HCT116 (cell line): Measurements from ENCODE around the gene LY6G6C. TPM values are rescaled to one million over a fixed set of nuclear protein-coding genes. Genes with fewer than 3 reads are reported as not detected.

Experiments used
- ATAC-seq: fragments of 200-7000 bp; cut with Tn5 transposase; 2 replicates; pipeline ENCODE4 v1.9.1; 2020; ENCODE audit warnings: mild to moderate bottlenecking, moderate library complexity
- BruUV-seq: library from RNA; stranded (reverse); fragments of 400-500 nt; replicated peaks from 2 replicates; lab custom pipeline; 2021; lab: Mats Ljungman, UMichigan
- CTCF ChIA-PET: fragments of 300-600 bp; sonication (Branson Sonifier 250); formaldehyde crosslinking; loops from one replicate; lab custom pipeline; 2021; ENCODE audit warnings: antibody characterized with exemption; lab: Charles Lee
- POLR2A ChIA-PET: fragments of 300-600, 350-600 bp; sonication (Branson Sonifier 250); formaldehyde crosslinking; loops from one replicate; lab custom pipeline; 2021; ENCODE audit warnings: antibody characterized with exemption; lab: Charles Lee
- RAD21 ChIA-PET, 2 experiments: fragments of 300-600 bp; sonication (Branson Sonifier 250); formaldehyde crosslinking; loops; one replicate each; lab custom pipeline; 2023; ENCODE audit warnings: low total read pairs in 2 of 2; ENCODE audit not compliant: uncharacterized antibody in 2 of 2, unreplicated experiment in 2 of 2, low non-redundant PET in 1 of 2; lab: Charles Lee
- DNase-seq: peaks from one replicate; pipeline ENCODE4 v3.0.0-alpha.2; 2010; ENCODE audit warnings: low read depth, low spot score
- H2AFZ ChIP-seq: fragments of 200-600 bp; shearing (Covaris generic), sonication (generic); 2 replicates; pipeline ENCODE4 v1.6.1; 2017; ENCODE audit warnings: low read depth, mixed run types, mixed read lengths, antibody characterized with exemption, low read length; ENCODE audit not compliant: poor library complexity, severe bottlenecking
- H3K27ac ChIP-seq: 2 replicates; pipeline ENCODE4 v1.5.1; 2012; ENCODE audit warnings: low read depth, low read length
- H3K27me3 ChIP-seq: fragments of 200-600 bp; sonication (generic); 2 replicates; pipeline ENCODE4 v1.6.1; 2016; ENCODE audit warnings: mixed run types, low read length, mixed read lengths; ENCODE audit not compliant: insufficient read depth
- H3K36me3 ChIP-seq, 2 experiments: fragments of 200-500 bp in 1 of 2; fragments of 200-600 bp in 1 of 2; sonication (Bioruptor generic) in 1 of 2; sonication (generic) in 1 of 2; 2 replicates each; pipeline versions ENCODE4 v1.5.1 to v1.6.1; 2014 to 2016; ENCODE audit warnings: low read length in 2 of 2, inconsistent platforms in 1 of 2, mixed read lengths in 1 of 2, mixed run types in 1 of 2; ENCODE audit not compliant: insufficient read depth in 2 of 2, control insufficient read depth in 1 of 2
- H3K4me1 ChIP-seq, 2 experiments: fragments of 200-600 bp in 1 of 2; sonication (generic) in 1 of 2; 2 replicates each; pipeline versions ENCODE4 v1.5.1 to v1.6.1; 2012 to 2017; ENCODE audit warnings: low read length in 2 of 2, inconsistent platforms in 1 of 2, mild to moderate bottlenecking in 1 of 2, mixed read lengths in 1 of 2, mixed run types in 1 of 2, moderate library complexity in 1 of 2; ENCODE audit not compliant: insufficient read depth in 2 of 2, control insufficient read depth in 1 of 2
- H3K4me2 ChIP-seq: fragments of 200-600 bp; sonication (generic); 2 replicates; pipeline ENCODE4 v1.6.1; 2017; ENCODE audit warnings: mixed run types, low read length, mixed read lengths
- H3K4me3 ChIP-seq, 2 experiments: fragments of 200-600 bp in 1 of 2; sonication (generic) in 1 of 2; replicated peaks in 1 of 2; 2 replicates each; pipeline ENCODE4 v1.5.1; 2011 to 2016; ENCODE audit warnings: low read length in 2 of 2, control low read depth in 1 of 2, low read depth in 1 of 2, mild to moderate bottlenecking in 1 of 2, mixed read lengths in 1 of 2, mixed run types in 1 of 2
- H3K79me2 ChIP-seq: fragments of 200-600 bp; sonication (generic); 2 replicates; pipeline ENCODE4 v1.6.1; 2017; ENCODE audit warnings: mild to moderate bottlenecking, mixed run types, low read length, moderate library complexity, mixed read lengths; ENCODE audit not compliant: insufficient read depth
- H3K9ac ChIP-seq: fragments of 200-600 bp; sonication (generic); 2 replicates; pipeline ENCODE4 v1.6.1; 2016; ENCODE audit warnings: low read length, mixed read lengths
- H3K9me2 ChIP-seq: fragments of 200-600 bp; sonication (generic), shearing (Covaris generic); 2 replicates; pipeline ENCODE4 v1.6.1; 2017; ENCODE audit warnings: mixed run types, mild to moderate bottlenecking, moderate library complexity; ENCODE audit not compliant: insufficient read depth
- H3K9me3 ChIP-seq, 2 experiments: fragments of 200-500 bp in 1 of 2; fragments of 200-600 bp in 1 of 2; sonication (Bioruptor generic) in 1 of 2; sonication (generic) in 1 of 2; 2 replicates each; pipeline ENCODE4 v1.6.1; 2014 to 2017; ENCODE audit warnings: low read length in 2 of 2, mixed read lengths in 2 of 2, inconsistent platforms in 1 of 2, low read depth in 1 of 2, mild to moderate bottlenecking in 1 of 2, mixed run types in 1 of 2, moderate library complexity in 1 of 2; ENCODE audit not compliant: control insufficient read depth in 1 of 2, insufficient read depth in 1 of 2
- H4K20me1 ChIP-seq: fragments of 200-600 bp; sonication (generic), shearing (Covaris generic); 2 replicates; pipeline ENCODE4 v1.6.1; 2017; ENCODE audit warnings: mixed run types, mild to moderate bottlenecking, moderate library complexity; ENCODE audit not compliant: insufficient read depth
- ATF3 ChIP-seq: IDR thresholded peaks from 2 replicates; pipeline ENCODE4 v1.6.1; 2012
- CBX3 ChIP-seq: IDR thresholded peaks from 2 replicates; pipeline ENCODE4 v1.6.1; 2012; ENCODE audit warnings: low read depth
- CEBPB ChIP-seq: IDR thresholded peaks from 2 replicates; pipeline ENCODE4 v1.6.1; 2012; ENCODE audit warnings: low read depth
- EGR1 ChIP-seq: IDR thresholded peaks from 2 replicates; pipeline ENCODE4 v1.6.1; 2012; ENCODE audit warnings: low read depth
- EZH2 ChIP-seq: fragments of 200-600 bp; sonication (generic); IDR thresholded peaks from 2 replicates; pipeline ENCODE4 v1.6.1; 2017; ENCODE audit warnings: antibody characterized with exemption, mixed run types
- FOSL1 ChIP-seq: IDR thresholded peaks from 2 replicates; pipeline ENCODE4 v1.6.1; 2012; ENCODE audit warnings: low read depth
- JUND ChIP-seq: IDR thresholded peaks from 2 replicates; pipeline ENCODE4 v1.6.1; 2012
- POLR2A ChIP-seq: IDR thresholded peaks from 2 replicates; pipeline ENCODE4 v1.7.0; 2011; ENCODE audit warnings: borderline replicate concordance; ENCODE audit not compliant: insufficient read depth, insufficient read length; ENCODE audit errors: extremely low read depth
- POLR2AphosphoS5 ChIP-seq: IDR thresholded peaks from 2 replicates; pipeline ENCODE4 v1.6.1; 2011; ENCODE audit warnings: mild to moderate bottlenecking, low read depth, low read length, moderate library complexity
- RAD21 ChIP-seq: IDR thresholded peaks from 2 replicates; pipeline ENCODE4 v1.6.1; 2012; ENCODE audit warnings: low read depth, mild to moderate bottlenecking
- SIN3A ChIP-seq: IDR thresholded peaks from 2 replicates; pipeline ENCODE4 v1.6.1; 2012; ENCODE audit warnings: low read depth
- SP1 ChIP-seq: IDR thresholded peaks from 2 replicates; pipeline ENCODE4 v1.6.1; 2012; ENCODE audit warnings: low read depth
- SRF ChIP-seq: IDR thresholded peaks from 2 replicates; pipeline ENCODE4 v1.6.1; 2012; ENCODE audit warnings: low read depth
- YY1 ChIP-seq: IDR thresholded peaks from 2 replicates; pipeline ENCODE4 v1.6.1; 2011; ENCODE audit warnings: low read length, low read depth, moderate library complexity, mild to moderate bottlenecking; ENCODE audit not compliant: insufficient replicate concordance; ENCODE audit errors: extremely low read depth
- ZFX ChIP-seq: fragments of 450-650 bp; IDR thresholded peaks from 2 replicates; pipeline ENCODE4 v1.6.1; 2017
- ZNF274 ChIP-seq: fragments of 200-500 bp; sonication (Bioruptor generic); IDR thresholded peaks from 2 replicates; pipeline ENCODE4 v1.6.1; 2014; ENCODE audit warnings: mild to moderate bottlenecking, low read depth, low read length, inconsistent platforms
- intact Hi-C: fragments of 100-400 bp; cut with micrococcal nuclease; formaldehyde crosslinking; loops from 2 replicates; pipeline ENCODE4 v1.10.0; 2022
- total RNA-seq: library from RNA; stranded (reverse); gene quantifications from one replicate; pipeline ENCODE4 v1.2.1, GENCODE V29; 2021; ENCODE audit not compliant: unreplicated experiment
- TF ChIP-seq, protein P1 (sequence below), 3 experiments: fragments of 200-600 bp in 1 of 3; sonication (generic) in 1 of 3; IDR thresholded peaks in 2 of 3; conservative IDR thresholded peaks in 1 of 3; 2 replicates each; pipeline ENCODE4 v1.5.1; 2012 to 2017; ENCODE audit warnings: low read depth in 2 of 3, low read length in 2 of 3, antibody characterized with exemption in 1 of 3, borderline replicate concordance in 1 of 3, control low read depth in 1 of 3, mild to moderate bottlenecking in 1 of 3, mixed read lengths in 1 of 3, mixed run types in 1 of 3, moderate library complexity in 1 of 3; ENCODE audit not compliant: insufficient read depth in 1 of 3

LY6G6C gene
- total RNA-seq, 1 experiment from 2014 or later = 0.54 TPM

DNA sequence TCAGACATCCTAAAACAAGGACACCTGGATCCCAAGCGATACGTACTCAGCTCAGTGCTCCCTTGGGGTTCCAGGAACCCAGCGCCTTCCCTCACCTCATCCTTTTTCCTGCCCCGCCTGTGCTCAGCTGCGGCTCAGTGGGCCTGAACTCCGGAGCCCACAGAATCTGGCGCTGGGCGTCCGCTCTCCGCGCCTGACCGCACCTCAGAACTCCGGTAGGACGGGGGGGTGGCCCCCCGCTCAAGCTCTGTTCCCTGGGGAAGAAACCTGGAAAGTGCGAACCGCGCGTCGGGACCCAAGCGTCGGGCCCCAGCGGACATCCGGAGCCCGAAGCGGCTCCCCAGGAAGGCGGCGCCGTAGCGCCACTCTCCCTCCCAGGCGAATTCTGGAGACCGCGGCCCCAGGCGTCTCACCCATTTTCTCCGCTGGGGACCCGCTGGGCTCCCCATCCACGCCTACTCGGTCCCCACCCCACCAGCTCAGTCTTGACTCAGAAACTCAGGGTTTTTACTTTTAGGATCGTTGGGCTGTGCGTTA, 40.3 kb downstream of the LY6G6C start:
- Histone ChIP-seq H3K9me2 (no peaks in the 10 kb centered on the region), H3K4me2 (peak overlapping the region; percentile 85), H3K27ac (peak overlapping the region; percentile 70), H3K9ac (peak overlapping the region; percentile 64), H3K9me3 (no peaks in the 10 kb centered on the region), H3K27me3 (no peaks in the 10 kb centered on the region), H3K36me3 (no peaks in the 10 kb centered on the region), H2AFZ (peak overlapping the region; percentile 57), H3K4me3 (peak overlapping the region; percentile 53 to 61), H3K4me1 (peaks cover 4 to 19% of the 10 kb centered on the region in 2 experiments; a peak in 3 of 4 replicates), H4K20me1 (no peaks in the 10 kb centered on the region), H3K79me2 (no peaks in the 10 kb centered on the region)
- ChIA-PET POLR2A (interaction anchor here (0.7 to 0.9 kb wide), 2 partner anchors 48 to 146 kb away, joined by 3 read pairs; partner anchors contain the start of genes DDAH2 and HSPA1B), CTCF (interaction anchor here (0.7 to 2.2 kb wide), 4 partner anchors 58 to 271 kb away, joined by 3 to 9 read pairs (median 6); partner anchors contain the start of gene MSH5), RAD21 (interaction anchor here (0.6 to 0.9 kb wide), 3 partner anchors 54 to 370 kb away, joined by 3 read pairs; no protein-coding TSS in a partner anchor)
- TF ChIP-seq CBX3 = no peak
- TF ChIP-seq ZFX = peak; percentile 52; the same call in 1 of the 2 replicates
- peak; percentile 67 for ATAC-seq
- no peak for DNase-seq
- intact Hi-C loops = loop anchor here (2.0 kb wide), 1 partner anchor 50 kb away; no protein-coding TSS in a partner anchor
- TSS peak; percentile 49 for BruUV-seq

GRCh38 chr6:31680226-31681134, 41.1 kb downstream of the LY6G6C start, which contains the start of gene LY6G5C:
LY6G5C (minus strand) TSS chr6:31681067; CDS start chr6:31680373, 694 bp downstream.
- H3K79me2 ChIP-seq = no peaks in the 10 kb centered on the region
- no peaks in the 10 kb centered on the region for H4K20me1 ChIP-seq
- H3K9ac ChIP-seq = peak within 1 kb of the TSS; percentile 64
- no peaks in the 10 kb centered on the region for H3K9me2 ChIP-seq
- peaks cover 4 to 19% of the 10 kb centered on the region in 2 experiments; a peak in 3 of 4 replicates for H3K4me1 ChIP-seq
- ATAC-seq = peak; percentile 85
- intact Hi-C loops = loop anchor here (1.0 to 2.0 kb wide), 5 partner anchors 50 to 272 kb away; partner anchors contain the start of gene HSPA1B
- peak within 1 kb of the TSS; percentile 53 to 61 for H3K4me3 ChIP-seq
- no peaks in the 10 kb centered on the region for H3K27me3 ChIP-seq
- ChIA-PET RAD21 (interaction anchor here (0.6 to 0.9 kb wide), 3 partner anchors 55 to 370 kb away, joined by 3 read pairs; no protein-coding TSS in a partner anchor), POLR2A (interaction anchor here (0.7 to 0.9 kb wide), 2 partner anchors 49 to 147 kb away, joined by 3 read pairs; partner anchors contain the start of genes DDAH2 and HSPA1B), CTCF (interaction anchor here (0.7 to 2.2 kb wide), 5 partner anchors 58 to 272 kb away, joined by 3 to 9 read pairs (median 5); partner anchors contain the start of gene MSH5)
- H3K36me3 ChIP-seq = no peaks in the 10 kb centered on the region
- H2AFZ ChIP-seq = peak within 1 kb of the TSS; percentile 73
- no peaks in the 10 kb centered on the region for H3K9me3 ChIP-seq
- peak; percentile 73 for DNase-seq
- BruUV-seq = no TSS peak
- peak within 1 kb of the TSS; percentile 70 for H3K27ac ChIP-seq
- H3K4me2 ChIP-seq = peak within 1 kb of the TSS; percentile 85
- no peak for TF ChIP-seq ZFX
- TF ChIP-seq, protein P1, sequence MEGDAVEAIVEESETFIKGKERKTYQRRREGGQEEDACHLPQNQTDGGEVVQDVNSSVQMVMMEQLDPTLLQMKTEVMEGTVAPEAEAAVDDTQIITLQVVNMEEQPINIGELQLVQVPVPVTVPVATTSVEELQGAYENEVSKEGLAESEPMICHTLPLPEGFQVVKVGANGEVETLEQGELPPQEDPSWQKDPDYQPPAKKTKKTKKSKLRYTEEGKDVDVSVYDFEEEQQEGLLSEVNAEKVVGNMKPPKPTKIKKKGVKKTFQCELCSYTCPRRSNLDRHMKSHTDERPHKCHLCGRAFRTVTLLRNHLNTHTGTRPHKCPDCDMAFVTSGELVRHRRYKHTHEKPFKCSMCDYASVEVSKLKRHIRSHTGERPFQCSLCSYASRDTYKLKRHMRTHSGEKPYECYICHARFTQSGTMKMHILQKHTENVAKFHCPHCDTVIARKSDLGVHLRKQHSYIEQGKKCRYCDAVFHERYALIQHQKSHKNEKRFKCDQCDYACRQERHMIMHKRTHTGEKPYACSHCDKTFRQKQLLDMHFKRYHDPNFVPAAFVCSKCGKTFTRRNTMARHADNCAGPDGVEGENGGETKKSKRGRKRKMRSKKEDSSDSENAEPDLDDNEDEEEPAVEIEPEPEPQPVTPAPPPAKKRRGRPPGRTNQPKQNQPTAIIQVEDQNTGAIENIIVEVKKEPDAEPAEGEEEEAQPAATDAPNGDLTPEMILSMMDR (IDR thresholded peaks at IDR 0.05 in 2 of 3, conservative IDR thresholded peaks at IDR 0.05 in 1 of 3; ENCODE audit: borderline replicate concordance in 1 of 3, insufficient read depth in 1 of 3, low read depth in 2 of 3, low read length in 2 of 3) = peak; percentile 43 to 90 (median 65)
- TF ChIP-seq FOSL1 = no peak
- TF ChIP-seq SIN3A = no peak
- 0 out of 2 replicates have a peak, but pooled peaks have one; percentile 11 for TF ChIP-seq POLR2AphosphoS5
- TF ChIP-seq CEBPB = no peak
- no peak for TF ChIP-seq JUND
- TF ChIP-seq YY1 = peak; percentile 74
- TF ChIP-seq EGR1 = no peak
- TF ChIP-seq EZH2 = no peak
- TF ChIP-seq ATF3 = no peak
- TF ChIP-seq SRF = no peak
- peak; percentile 99 for TF ChIP-seq RAD21
- no peak for TF ChIP-seq SP1
- no peak for TF ChIP-seq ZNF274
- TF ChIP-seq CBX3 = no peak
- no peak for TF ChIP-seq POLR2A
